ENCODE data around the gene METTL15.
"Not testable (repeated sequence)": the region's sequence is repeated elsewhere in the genome, so short reads cannot be mapped to it uniquely, and the experiment has no call there.

METTL15 gene

DNA sequence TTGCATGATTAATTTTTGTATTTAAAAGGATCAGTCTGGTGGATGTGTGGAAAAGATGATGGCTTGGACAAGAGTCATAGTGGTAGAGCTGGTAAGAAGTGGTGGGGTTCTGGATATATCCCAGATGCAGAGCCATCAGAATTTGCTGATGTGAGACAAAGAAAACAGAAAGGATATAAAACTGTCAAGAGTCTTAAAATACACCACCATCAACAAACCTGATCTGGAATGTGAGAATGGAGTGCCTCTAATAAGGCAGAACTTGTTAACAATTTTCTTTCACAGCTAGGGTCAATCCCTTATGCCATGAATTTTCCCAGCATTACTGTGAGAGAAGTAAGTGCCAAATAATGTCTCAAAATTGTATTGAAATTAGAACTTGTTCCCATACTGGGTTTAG, 215.4 kb downstream of the METTL15 start:
- Histone ChIP-seq H3K9ac (ENCODE audit: low read length) (no peak overlapping the region), H3K4me1 (ENCODE audit: insufficient read depth, low read length, severe bottlenecking) (no peaks in the 10 kb centered on the region), H3K27ac (ENCODE audit: low read depth, low read length, poor library complexity, severe bottlenecking) (no peak overlapping the region), H3K9me3 (ENCODE audit: low read length) (no peaks in the 10 kb centered on the region), H4K20me1 (ENCODE audit: insufficient read depth, low read length) (no peaks in the 10 kb centered on the region), H3K79me2 (ENCODE audit: insufficient read depth, low read length) (no peaks in the 10 kb centered on the region), H3F3A (ENCODE audit: insufficient read depth, low read length) (no peaks in the 10 kb centered on the region), H3K36me3 (ENCODE audit: insufficient read depth, low read length) (no peaks in the 10 kb centered on the region), H3K4me3 (ENCODE audit: low read depth, low read length, poor library complexity, severe bottlenecking) (no peak overlapping the region), H3K4me2 (ENCODE audit: low read length) (no peak overlapping the region), H3K27me3 (ENCODE audit: insufficient read depth, low read length) (no peaks in the 10 kb centered on the region), H2AFZ (ENCODE audit: low read length) (no peak overlapping the region), H3K9me2 (ENCODE audit: low read depth, low read length) (no peaks in the 10 kb centered on the region)
- TF ChIP-seq CTCF (IDR thresholded peaks at IDR 0.05; ENCODE audit: low read length) (no peak), EZH2 (IDR thresholded peaks at IDR 0.05; ENCODE audit: borderline replicate concordance, low read length) (no peak)

DNA sequence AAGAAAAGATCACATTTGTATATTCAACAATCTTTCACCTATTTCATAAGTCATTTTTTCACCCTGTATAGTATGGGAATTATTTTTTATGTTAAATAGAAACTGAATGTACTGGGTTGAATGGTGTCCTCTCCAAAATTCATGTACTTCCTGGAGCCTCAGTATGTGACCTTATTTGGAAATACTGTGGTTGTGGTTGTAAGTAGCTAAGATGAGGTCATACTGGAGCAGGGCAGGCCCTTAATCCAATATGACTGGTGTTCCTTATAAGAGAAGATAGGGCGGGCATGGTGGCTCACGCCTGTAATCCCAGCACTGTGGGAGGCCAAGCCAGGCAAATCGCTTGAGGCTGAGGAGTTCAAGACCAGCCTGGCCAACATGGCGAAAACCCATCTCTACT, 224.2 kb downstream of the METTL15 start:
- not testable (repeated sequence) for H3K9me2 ChIP-seq (ENCODE audit: low read depth, low read length); H3K27ac ChIP-seq (ENCODE audit: low read depth, low read length, poor library complexity, severe bottlenecking); H3F3A ChIP-seq (ENCODE audit: insufficient read depth, low read length); H4K20me1 ChIP-seq (ENCODE audit: insufficient read depth, low read length); H3K36me3 ChIP-seq (ENCODE audit: insufficient read depth, low read length); H3K9ac ChIP-seq (ENCODE audit: low read length); H3K27me3 ChIP-seq (ENCODE audit: insufficient read depth, low read length); H2AFZ ChIP-seq (ENCODE audit: low read length); H3K79me2 ChIP-seq (ENCODE audit: insufficient read depth, low read length); H3K4me3 ChIP-seq (ENCODE audit: low read depth, low read length, poor library complexity, severe bottlenecking); H3K4me2 ChIP-seq (ENCODE audit: low read length); H3K4me1 ChIP-seq (ENCODE audit: insufficient read depth, low read length, severe bottlenecking); H3K9me3 ChIP-seq (ENCODE audit: low read length)

GRCh38 chr11:28337701-28338100, 229.5 kb downstream of the METTL15 start:
- H3K27me3 ChIP-seq (ENCODE audit: insufficient read depth, low read length), result no peaks in the 10 kb centered on the region
- no peaks in the 10 kb centered on the region for H3K79me2 ChIP-seq (ENCODE audit: insufficient read depth, low read length)
- no peaks in the 10 kb centered on the region for H3K4me1 ChIP-seq (ENCODE audit: insufficient read depth, low read length, severe bottlenecking)
- no peaks in the 10 kb centered on the region for H3K9me2 ChIP-seq (ENCODE audit: low read depth, low read length)
- no peaks in the 10 kb centered on the region for H3F3A ChIP-seq (ENCODE audit: insufficient read depth, low read length)
- no peaks in the 10 kb centered on the region for H3K9me3 ChIP-seq (ENCODE audit: low read length)
- no peak overlapping the region for H3K4me2 ChIP-seq (ENCODE audit: low read length)
- no peak overlapping the region for H3K4me3 ChIP-seq (ENCODE audit: low read depth, low read length, poor library complexity, severe bottlenecking)
- TF ChIP-seq EZH2 (IDR thresholded peaks at IDR 0.05; ENCODE audit: borderline replicate concordance, low read length) (no peak), CTCF (IDR thresholded peaks at IDR 0.05; ENCODE audit: low read length) (no peak)
- no peak overlapping the region for H3K9ac ChIP-seq (ENCODE audit: low read length)
- no peak overlapping the region for H2AFZ ChIP-seq (ENCODE audit: low read length)
- H3K36me3 ChIP-seq (ENCODE audit: insufficient read depth, low read length), result no peaks in the 10 kb centered on the region
- H3K27ac ChIP-seq (ENCODE audit: low read depth, low read length, poor library complexity, severe bottlenecking), result no peak overlapping the region
- H4K20me1 ChIP-seq (ENCODE audit: insufficient read depth, low read length), result no peaks in the 10 kb centered on the region

DNA sequence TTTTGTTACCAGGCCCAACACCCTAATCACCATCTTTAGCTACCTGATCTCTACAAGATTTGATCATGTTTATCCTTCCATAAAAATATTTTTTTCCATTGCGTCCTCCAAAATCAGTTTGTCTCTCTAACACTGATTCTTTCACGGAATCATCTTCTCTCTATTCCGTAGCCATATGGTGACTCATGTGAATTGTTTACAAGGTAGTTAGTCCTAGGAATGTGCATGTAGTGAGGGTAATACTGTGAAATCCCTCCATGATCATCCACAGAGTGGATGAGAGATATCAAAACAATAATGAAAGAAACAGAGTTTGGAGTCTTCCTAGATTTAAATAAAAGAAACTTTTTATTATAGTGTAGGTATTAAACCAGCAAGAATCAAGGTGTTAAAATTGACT, 230.2 kb downstream of the METTL15 start:
- no peak overlapping the region for H3K27ac ChIP-seq (ENCODE audit: low read depth, low read length, poor library complexity, severe bottlenecking)
- no peaks in the 10 kb centered on the region for H4K20me1 ChIP-seq (ENCODE audit: insufficient read depth, low read length)
- H3K27me3 ChIP-seq (ENCODE audit: insufficient read depth, low read length), result no peaks in the 10 kb centered on the region
- H3K79me2 ChIP-seq (ENCODE audit: insufficient read depth, low read length), result no peaks in the 10 kb centered on the region
- TF ChIP-seq CTCF (IDR thresholded peaks at IDR 0.05; ENCODE audit: low read length), result no peak
- no peak for TF ChIP-seq EZH2 (IDR thresholded peaks at IDR 0.05; ENCODE audit: borderline replicate concordance, low read length)
- H3K4me2 ChIP-seq (ENCODE audit: low read length), result no peak overlapping the region
- H3K4me3 ChIP-seq (ENCODE audit: low read depth, low read length, poor library complexity, severe bottlenecking), result no peak overlapping the region
- no peaks in the 10 kb centered on the region for H3K36me3 ChIP-seq (ENCODE audit: insufficient read depth, low read length)
- no peak overlapping the region for H2AFZ ChIP-seq (ENCODE audit: low read length)
- H3K4me1 ChIP-seq (ENCODE audit: insufficient read depth, low read length, severe bottlenecking), result no peaks in the 10 kb centered on the region
- H3F3A ChIP-seq (ENCODE audit: insufficient read depth, low read length), result no peaks in the 10 kb centered on the region
- no peak overlapping the region for H3K9ac ChIP-seq (ENCODE audit: low read length)
- no peaks in the 10 kb centered on the region for H3K9me2 ChIP-seq (ENCODE audit: low read depth, low read length)
- H3K9me3 ChIP-seq (ENCODE audit: low read length), result no peaks in the 10 kb centered on the region

Data from OCI-LY1 (cell line).